ENCODE data around the gene YLPM1.

YLPM1 gene

GRCh38 chr14:74747237-74747636, 15.9 kb upstream of the YLPM1 start:
- H3K9me3 ChIP-seq (ENCODE audit: control insufficient read depth, insufficient read depth, low read depth, low read length): no peaks in the 10 kb centered on the region
- ChIA-PET CTCF (no interaction called here), POLR2A (no interaction called here)

GRCh38 chr14:74754157-74754556, 9.0 kb upstream of the YLPM1 start:
- CTCF ChIA-PET: interaction anchor here (0.6 kb wide), 1 partner anchor 1800 kb away, joined by 6 read pairs; no protein-coding TSS in a partner anchor
- TF ChIP-seq ZNF423 (tag by site-specific recombination; IDR thresholded peaks at IDR 0.05) (no peak), KLF9 (tag by site-specific recombination; IDR thresholded peaks at IDR 0.05; ENCODE audit: low read depth) (no peak), EGR2 (tag by site-specific recombination; IDR thresholded peaks at IDR 0.05; ENCODE audit: low read depth) (no peak), HOXC10 (CRISPR knock-in tag; IDR thresholded peaks at IDR 0.05) (no peak), ZNF501 (tag by site-specific recombination; IDR thresholded peaks at IDR 0.05) (no peak)
- TF ChIP-seq, protein P1, sequence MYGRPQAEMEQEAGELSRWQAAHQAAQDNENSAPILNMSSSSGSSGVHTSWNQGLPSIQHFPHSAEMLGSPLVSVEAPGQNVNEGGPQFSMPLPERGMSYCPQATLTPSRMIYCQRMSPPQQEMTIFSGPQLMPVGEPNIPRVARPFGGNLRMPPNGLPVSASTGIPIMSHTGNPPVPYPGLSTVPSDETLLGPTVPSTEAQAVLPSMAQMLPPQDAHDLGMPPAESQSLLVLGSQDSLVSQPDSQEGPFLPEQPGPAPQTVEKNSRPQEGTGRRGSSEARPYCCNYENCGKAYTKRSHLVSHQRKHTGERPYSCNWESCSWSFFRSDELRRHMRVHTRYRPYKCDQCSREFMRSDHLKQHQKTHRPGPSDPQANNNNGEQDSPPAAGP (tag by site-specific recombination; IDR thresholded peaks at IDR 0.05): no peak
- POLR2A ChIA-PET: interaction anchor here (1.5 kb wide), 1 partner anchor 9 kb away, joined by 10 read pairs; the partner anchor contains the start of gene YLPM1
- Histone ChIP-seq H3K36me3 (ENCODE audit: control insufficient read depth in 2 of 2, insufficient read depth in 1 of 2, low read length in 2 of 2) (no peaks in the 10 kb centered on the region), H3K4me1 (ENCODE audit: control insufficient read depth, insufficient read depth, low read length) (no peaks in the 10 kb centered on the region), H3K27ac (ENCODE audit: extremely low read depth, low read depth, low read length) (no peak overlapping the region), H3K4me3 (ENCODE audit: low read depth, low read length) (no peak overlapping the region), H3K9me3 (ENCODE audit: control insufficient read depth, insufficient read depth, low read depth, low read length) (no peaks in the 10 kb centered on the region)

More at GRCh38 chr14:74747237-74747636, 15.9 kb upstream of the YLPM1 start:
- Histone ChIP-seq H3K4me3 (ENCODE audit: low read depth, low read length) (no peak overlapping the region), H3K27ac (ENCODE audit: extremely low read depth, low read depth, low read length) (no peak overlapping the region), H3K36me3 (ENCODE audit: control insufficient read depth in 2 of 2, insufficient read depth in 1 of 2, low read length in 2 of 2) (no peaks in the 10 kb centered on the region), H3K4me1 (ENCODE audit: control insufficient read depth, insufficient read depth, low read length) (no peaks in the 10 kb centered on the region)
- no peak for TF ChIP-seq ZNF175 (tag by site-specific recombination; IDR thresholded peaks at IDR 0.05)

- no peak overlapping the region for H3K27ac ChIP-seq (ENCODE audit: extremely low read depth, low read depth, low read length)
- H3K9me3 ChIP-seq (ENCODE audit: control insufficient read depth, insufficient read depth, low read depth, low read length): no peaks in the 10 kb centered on the region
- H3K4me1 ChIP-seq (ENCODE audit: control insufficient read depth, insufficient read depth, low read length): no peaks in the 10 kb centered on the region
- CTCF ChIA-PET: interaction anchor here (0.6 kb wide), 1 partner anchor 1799 kb away, joined by 6 read pairs; no protein-coding TSS in a partner anchor
- no peak overlapping the region for H3K4me3 ChIP-seq (ENCODE audit: low read depth, low read length)
- no peak for TF ChIP-seq ZNF707 (tag by site-specific recombination; IDR thresholded peaks at IDR 0.05)
- no peak for TF ChIP-seq MEIS1 (CRISPR knock-in tag; IDR thresholded peaks at IDR 0.05; ENCODE audit: borderline replicate concordance)
- no peak for TF ChIP-seq ZNF792 (tag by site-specific recombination; IDR thresholded peaks at IDR 0.05)
- TF ChIP-seq, protein P2, sequence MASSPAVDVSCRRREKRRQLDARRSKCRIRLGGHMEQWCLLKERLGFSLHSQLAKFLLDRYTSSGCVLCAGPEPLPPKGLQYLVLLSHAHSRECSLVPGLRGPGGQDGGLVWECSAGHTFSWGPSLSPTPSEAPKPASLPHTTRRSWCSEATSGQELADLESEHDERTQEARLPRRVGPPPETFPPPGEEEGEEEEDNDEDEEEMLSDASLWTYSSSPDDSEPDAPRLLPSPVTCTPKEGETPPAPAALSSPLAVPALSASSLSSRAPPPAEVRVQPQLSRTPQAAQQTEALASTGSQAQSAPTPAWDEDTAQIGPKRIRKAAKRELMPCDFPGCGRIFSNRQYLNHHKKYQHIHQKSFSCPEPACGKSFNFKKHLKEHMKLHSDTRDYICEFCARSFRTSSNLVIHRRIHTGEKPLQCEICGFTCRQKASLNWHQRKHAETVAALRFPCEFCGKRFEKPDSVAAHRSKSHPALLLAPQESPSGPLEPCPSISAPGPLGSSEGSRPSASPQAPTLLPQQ (tag by site-specific recombination; IDR thresholded peaks at IDR 0.05): no peak
- no peak for TF ChIP-seq ZNF433 (tag by site-specific recombination; IDR thresholded peaks at IDR 0.05; ENCODE audit: low read depth)
- no peak for TF ChIP-seq ZNF548 (tag by site-specific recombination; IDR thresholded peaks at IDR 0.05)
- TF ChIP-seq, protein P3, sequence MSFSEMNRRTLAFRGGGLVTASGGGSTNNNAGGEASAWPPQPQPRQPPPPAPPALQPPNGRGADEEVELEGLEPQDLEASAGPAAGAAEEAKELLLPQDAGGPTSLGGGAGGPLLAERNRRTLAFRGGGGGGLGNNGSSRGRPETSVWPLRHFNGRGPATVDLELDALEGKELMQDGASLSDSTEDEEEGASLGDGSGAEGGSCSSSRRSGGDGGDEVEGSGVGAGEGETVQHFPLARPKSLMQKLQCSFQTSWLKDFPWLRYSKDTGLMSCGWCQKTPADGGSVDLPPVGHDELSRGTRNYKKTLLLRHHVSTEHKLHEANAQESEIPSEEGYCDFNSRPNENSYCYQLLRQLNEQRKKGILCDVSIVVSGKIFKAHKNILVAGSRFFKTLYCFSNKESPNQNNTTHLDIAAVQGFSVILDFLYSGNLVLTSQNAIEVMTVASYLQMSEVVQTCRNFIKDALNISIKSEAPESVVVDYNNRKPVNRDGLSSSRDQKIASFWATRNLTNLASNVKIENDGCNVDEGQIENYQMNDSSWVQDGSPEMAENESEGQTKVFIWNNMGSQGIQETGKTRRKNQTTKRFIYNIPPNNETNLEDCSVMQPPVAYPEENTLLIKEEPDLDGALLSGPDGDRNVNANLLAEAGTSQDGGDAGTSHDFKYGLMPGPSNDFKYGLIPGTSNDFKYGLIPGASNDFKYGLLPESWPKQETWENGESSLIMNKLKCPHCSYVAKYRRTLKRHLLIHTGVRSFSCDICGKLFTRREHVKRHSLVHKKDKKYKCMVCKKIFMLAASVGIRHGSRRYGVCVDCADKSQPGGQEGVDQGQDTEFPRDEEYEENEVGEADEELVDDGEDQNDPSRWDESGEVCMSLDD (tag by site-specific recombination; IDR thresholded peaks at IDR 0.05): no peak
- POLR2A ChIA-PET: interaction anchor here (1.5 kb wide), 1 partner anchor 8 kb away, joined by 10 read pairs; the partner anchor contains the start of gene YLPM1
- H3K36me3 ChIP-seq (ENCODE audit: control insufficient read depth in 2 of 2, insufficient read depth in 1 of 2, low read length in 2 of 2): no peaks in the 10 kb centered on the region
These were observed 8.2 kb upstream of the YLPM1 start for GRCh38 chr14:74754899-74755298.

DNA sequence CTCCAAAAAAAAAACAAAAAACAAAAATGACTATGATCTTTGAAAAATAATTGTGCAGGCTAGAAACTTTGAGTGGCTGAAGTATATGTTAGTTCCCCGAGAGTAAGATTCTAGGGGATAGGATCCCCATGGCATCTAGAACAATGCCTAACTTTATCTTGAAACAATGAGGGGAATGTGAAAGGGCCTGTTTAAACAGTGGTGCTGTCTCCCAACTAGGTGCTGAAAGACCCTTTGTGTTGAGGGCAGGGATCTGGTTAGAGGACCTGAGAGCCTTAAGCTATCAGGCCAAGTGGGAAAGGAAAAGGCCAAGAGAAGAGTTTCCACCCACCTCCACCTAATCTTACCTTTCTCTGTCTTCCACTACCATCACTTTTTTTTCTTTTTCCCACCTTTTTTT, 6.8 kb upstream of the YLPM1 start:
- ChIA-PET POLR2A (no interaction called here), CTCF (no interaction called here)
- TF ChIP-seq, protein P4, sequence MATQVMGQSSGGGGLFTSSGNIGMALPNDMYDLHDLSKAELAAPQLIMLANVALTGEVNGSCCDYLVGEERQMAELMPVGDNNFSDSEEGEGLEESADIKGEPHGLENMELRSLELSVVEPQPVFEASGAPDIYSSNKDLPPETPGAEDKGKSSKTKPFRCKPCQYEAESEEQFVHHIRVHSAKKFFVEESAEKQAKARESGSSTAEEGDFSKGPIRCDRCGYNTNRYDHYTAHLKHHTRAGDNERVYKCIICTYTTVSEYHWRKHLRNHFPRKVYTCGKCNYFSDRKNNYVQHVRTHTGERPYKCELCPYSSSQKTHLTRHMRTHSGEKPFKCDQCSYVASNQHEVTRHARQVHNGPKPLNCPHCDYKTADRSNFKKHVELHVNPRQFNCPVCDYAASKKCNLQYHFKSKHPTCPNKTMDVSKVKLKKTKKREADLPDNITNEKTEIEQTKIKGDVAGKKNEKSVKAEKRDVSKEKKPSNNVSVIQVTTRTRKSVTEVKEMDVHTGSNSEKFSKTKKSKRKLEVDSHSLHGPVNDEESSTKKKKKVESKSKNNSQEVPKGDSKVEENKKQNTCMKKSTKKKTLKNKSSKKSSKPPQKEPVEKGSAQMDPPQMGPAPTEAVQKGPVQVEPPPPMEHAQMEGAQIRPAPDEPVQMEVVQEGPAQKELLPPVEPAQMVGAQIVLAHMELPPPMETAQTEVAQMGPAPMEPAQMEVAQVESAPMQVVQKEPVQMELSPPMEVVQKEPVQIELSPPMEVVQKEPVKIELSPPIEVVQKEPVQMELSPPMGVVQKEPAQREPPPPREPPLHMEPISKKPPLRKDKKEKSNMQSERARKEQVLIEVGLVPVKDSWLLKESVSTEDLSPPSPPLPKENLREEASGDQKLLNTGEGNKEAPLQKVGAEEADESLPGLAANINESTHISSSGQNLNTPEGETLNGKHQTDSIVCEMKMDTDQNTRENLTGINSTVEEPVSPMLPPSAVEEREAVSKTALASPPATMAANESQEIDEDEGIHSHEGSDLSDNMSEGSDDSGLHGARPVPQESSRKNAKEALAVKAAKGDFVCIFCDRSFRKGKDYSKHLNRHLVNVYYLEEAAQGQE (tag by site-specific recombination; IDR thresholded peaks at IDR 0.05): peak; percentile 63
- TF ChIP-seq PRDM1 (tag by site-specific recombination; IDR thresholded peaks at IDR 0.05): 0 out of 2 replicates have a peak, but pooled peaks have one; percentile 14
- no peak for TF ChIP-seq ZNF175 (tag by site-specific recombination; IDR thresholded peaks at IDR 0.05)
- no peak for TF ChIP-seq ZNF776 (tag by site-specific recombination; IDR thresholded peaks at IDR 0.05; ENCODE audit: borderline replicate concordance)
- no peak for TF ChIP-seq ZSCAN5A (tag by site-specific recombination; IDR thresholded peaks at IDR 0.05)
- no peaks in the 10 kb centered on the region for H3K9me3 ChIP-seq (ENCODE audit: control insufficient read depth, insufficient read depth, low read depth, low read length)
- no peak overlapping the region for H3K27ac ChIP-seq (ENCODE audit: extremely low read depth, low read depth, low read length)
- no peak overlapping the region for H3K4me3 ChIP-seq (ENCODE audit: low read depth, low read length)
- no peaks in the 10 kb centered on the region for H3K36me3 ChIP-seq (ENCODE audit: control insufficient read depth in 2 of 2, insufficient read depth in 1 of 2, low read length in 2 of 2)
- no peaks in the 10 kb centered on the region for H3K4me1 ChIP-seq (ENCODE audit: control insufficient read depth, insufficient read depth, low read length)

Data from HEK293 (cell line).